ENCODE results near the gene THSD7A.

GRCh38 chr7:11474902-11475585 lies 357.0 kb downstream of the THSD7A start:
- TF ChIP-seq, protein P1, sequence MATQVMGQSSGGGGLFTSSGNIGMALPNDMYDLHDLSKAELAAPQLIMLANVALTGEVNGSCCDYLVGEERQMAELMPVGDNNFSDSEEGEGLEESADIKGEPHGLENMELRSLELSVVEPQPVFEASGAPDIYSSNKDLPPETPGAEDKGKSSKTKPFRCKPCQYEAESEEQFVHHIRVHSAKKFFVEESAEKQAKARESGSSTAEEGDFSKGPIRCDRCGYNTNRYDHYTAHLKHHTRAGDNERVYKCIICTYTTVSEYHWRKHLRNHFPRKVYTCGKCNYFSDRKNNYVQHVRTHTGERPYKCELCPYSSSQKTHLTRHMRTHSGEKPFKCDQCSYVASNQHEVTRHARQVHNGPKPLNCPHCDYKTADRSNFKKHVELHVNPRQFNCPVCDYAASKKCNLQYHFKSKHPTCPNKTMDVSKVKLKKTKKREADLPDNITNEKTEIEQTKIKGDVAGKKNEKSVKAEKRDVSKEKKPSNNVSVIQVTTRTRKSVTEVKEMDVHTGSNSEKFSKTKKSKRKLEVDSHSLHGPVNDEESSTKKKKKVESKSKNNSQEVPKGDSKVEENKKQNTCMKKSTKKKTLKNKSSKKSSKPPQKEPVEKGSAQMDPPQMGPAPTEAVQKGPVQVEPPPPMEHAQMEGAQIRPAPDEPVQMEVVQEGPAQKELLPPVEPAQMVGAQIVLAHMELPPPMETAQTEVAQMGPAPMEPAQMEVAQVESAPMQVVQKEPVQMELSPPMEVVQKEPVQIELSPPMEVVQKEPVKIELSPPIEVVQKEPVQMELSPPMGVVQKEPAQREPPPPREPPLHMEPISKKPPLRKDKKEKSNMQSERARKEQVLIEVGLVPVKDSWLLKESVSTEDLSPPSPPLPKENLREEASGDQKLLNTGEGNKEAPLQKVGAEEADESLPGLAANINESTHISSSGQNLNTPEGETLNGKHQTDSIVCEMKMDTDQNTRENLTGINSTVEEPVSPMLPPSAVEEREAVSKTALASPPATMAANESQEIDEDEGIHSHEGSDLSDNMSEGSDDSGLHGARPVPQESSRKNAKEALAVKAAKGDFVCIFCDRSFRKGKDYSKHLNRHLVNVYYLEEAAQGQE (IDR thresholded peaks at IDR 0.05; ENCODE audit: insufficient read depth in 1 of 2, low read depth in 2 of 2, low read length in 2 of 2): no peak
- TF ChIP-seq POLR2AphosphoS5 (IDR thresholded peaks at IDR 0.05; ENCODE audit: low read depth, low read length) (no peak), TAF1 (IDR thresholded peaks at IDR 0.05; ENCODE audit: borderline replicate concordance, insufficient read depth, low read length) (no peak), FOXP2 (optimal IDR thresholded peaks at IDR 0.05; ENCODE audit: borderline replicate concordance, extremely low read depth, extremely low read length, insufficient read depth) (no peak), SIN3A (IDR thresholded peaks at IDR 0.05; ENCODE audit: borderline replicate concordance, insufficient read depth, low read length) (no peak)
